ENCODE data around the gene ARHGEF2.

DNA sequence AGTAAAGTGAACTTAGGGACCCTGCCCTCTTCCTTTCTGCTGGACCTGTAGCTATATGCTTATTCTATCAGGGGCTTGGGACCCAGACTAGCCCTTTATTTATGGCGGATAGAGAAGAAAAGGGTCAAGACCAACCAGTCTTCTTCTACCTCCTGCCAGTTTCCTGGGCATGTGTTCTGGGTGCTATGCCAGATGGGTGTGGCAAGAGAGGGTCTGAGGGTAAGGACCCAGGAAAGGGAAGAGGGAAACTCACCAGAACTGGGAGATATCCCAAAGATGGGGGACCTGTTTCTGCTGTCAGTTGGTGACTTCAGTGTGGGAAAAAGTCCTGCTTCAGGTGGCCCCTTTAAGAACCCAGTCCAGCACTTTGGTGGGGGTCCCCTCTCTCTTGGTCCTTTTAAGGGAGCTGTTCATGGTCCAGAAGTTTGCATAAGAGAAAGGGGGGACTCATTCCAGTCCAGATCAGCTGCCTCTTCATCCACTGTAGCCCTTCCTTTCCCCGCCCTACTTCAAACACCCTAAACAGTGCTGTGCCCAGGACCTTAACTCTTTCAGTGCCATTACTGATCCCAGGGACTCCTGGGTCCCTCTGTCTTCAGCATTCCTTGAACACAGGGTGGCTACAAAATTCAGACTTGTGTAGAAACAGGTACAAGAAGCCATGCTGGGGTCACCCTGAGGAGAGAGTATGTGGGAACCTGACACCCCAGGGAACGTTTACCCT lies 24.0 kb upstream of the ARHGEF2 start:
- TF ChIP-seq USF2 (IDR thresholded peaks at IDR 0.05): no peak
- TF ChIP-seq BHLHE40 (IDR thresholded peaks at IDR 0.05; ENCODE audit: low read depth, low read length): no peak
- TF ChIP-seq EP300 (IDR thresholded peaks at IDR 0.05): no peak
